HEK293 (cell line): ENCODE measurements around the gene TNFRSF25.

Experiments
- CTCF ChIA-PET: fragments of 350-600 bp; formaldehyde crosslinking; extraction: SDS; loops from one replicate; lab custom pipeline; 2021; ENCODE audit warnings: antibody characterized with exemption; lab: Yijun Ruan, JAX
- POLR2A ChIA-PET: fragments of 300-600 bp; formaldehyde crosslinking; extraction: SDS; loops from one replicate; lab custom pipeline; 2020; ENCODE audit warnings: antibody characterized with exemption, inconsistent platforms; lab: Yijun Ruan, JAX
- H3K27ac ChIP-seq: fragments of 200-500 bp; sonication (Bioruptor generic); 2 replicates; pipeline ENCODE4 v1.5.1; 2014; ENCODE audit warnings: low read depth, low read length, control low read depth, inconsistent platforms; ENCODE audit errors: extremely low read depth
- H3K36me3 ChIP-seq, 2 experiments: fragments of 200-500 bp in 1 of 2; sonication (Bioruptor generic) in 1 of 2; 1 replicate in 1 of 2; 2 replicates in 1 of 2; pipeline ENCODE4 v1.5.1; 2014 to 2017; ENCODE audit warnings: inconsistent platforms in 2 of 2, low read length in 2 of 2; ENCODE audit not compliant: control insufficient read depth in 2 of 2, insufficient read depth in 1 of 2
- H3K4me1 ChIP-seq: fragments of 200-500 bp; sonication (Bioruptor generic); 2 replicates; pipeline ENCODE4 v1.5.1; 2014; ENCODE audit warnings: mild to moderate bottlenecking, low read length, inconsistent platforms; ENCODE audit not compliant: control insufficient read depth, insufficient read depth
- H3K4me3 ChIP-seq: 2 replicates; pipeline ENCODE4 v1.5.1; 2011; ENCODE audit warnings: low read depth, mild to moderate bottlenecking, control low read depth, low read length, moderate library complexity
- H3K9me3 ChIP-seq: fragments of 200-500 bp; sonication (Bioruptor generic); 2 replicates; pipeline ENCODE4 v1.5.1; 2014; ENCODE audit warnings: low read depth, low read length, inconsistent platforms; ENCODE audit not compliant: control insufficient read depth, insufficient read depth
- BCL11B ChIP-seq: fragments of 450-650 bp; formaldehyde crosslinking; IDR thresholded peaks from 2 replicates; pipeline ENCODE4 v1.5.1; 2016; ENCODE audit warnings: low read depth, missing biosample characterization, missing genetic modification characterization
- GLIS2 ChIP-seq: fragments of 450-650 bp; formaldehyde crosslinking; IDR thresholded peaks from 2 replicates; pipeline ENCODE4 v1.5.1; 2016; ENCODE audit warnings: missing biosample characterization, missing genetic modification characterization
- KLF1 ChIP-seq: fragments of 450-650 bp; formaldehyde crosslinking; IDR thresholded peaks from 2 replicates; pipeline ENCODE4 v1.5.1; 2016; ENCODE audit warnings: missing biosample characterization, missing genetic modification characterization
- SP2 ChIP-seq: fragments of 450-650 bp; formaldehyde crosslinking; IDR thresholded peaks from 2 replicates; pipeline ENCODE4 v1.5.1; 2016; ENCODE audit warnings: missing biosample characterization, missing genetic modification characterization
- SP3 ChIP-seq: fragments of 450-650 bp; formaldehyde crosslinking; IDR thresholded peaks from 2 replicates; pipeline ENCODE4 v1.5.1; 2016; ENCODE audit warnings: missing biosample characterization, missing genetic modification characterization
- ZFHX2 ChIP-seq: fragments of 450-650 bp; formaldehyde crosslinking; conservative IDR thresholded peaks from 2 replicates; pipeline ENCODE4 v1.5.1; 2016; ENCODE audit warnings: missing biosample characterization, missing genetic modification characterization
- ZFP69B ChIP-seq: fragments of 450-650 bp; formaldehyde crosslinking; IDR thresholded peaks from 2 replicates; pipeline ENCODE4 v1.5.1; 2016; ENCODE audit warnings: missing biosample characterization, missing genetic modification characterization
- ZIC2 ChIP-seq: fragments of 450-650 bp; formaldehyde crosslinking; IDR thresholded peaks from 2 replicates; pipeline ENCODE4 v1.5.1; 2016; ENCODE audit warnings: missing biosample characterization, missing genetic modification characterization
- ZNF2 ChIP-seq: fragments of 450-650 bp; formaldehyde crosslinking; IDR thresholded peaks from 2 replicates; pipeline ENCODE4 v1.5.1; 2016; ENCODE audit warnings: missing biosample characterization, missing genetic modification characterization
- ZNF335 ChIP-seq: fragments of 450-650 bp; formaldehyde crosslinking; conservative IDR thresholded peaks from 2 replicates; pipeline ENCODE4 v1.5.1; 2016; ENCODE audit warnings: missing biosample characterization, missing genetic modification characterization
- ZNF558 ChIP-seq: fragments of 450-650 bp; formaldehyde crosslinking; IDR thresholded peaks from 2 replicates; pipeline ENCODE4 v1.5.1; 2016; ENCODE audit warnings: missing biosample characterization, missing genetic modification characterization
- ZSCAN23 ChIP-seq: fragments of 450-650 bp; formaldehyde crosslinking; IDR thresholded peaks from 2 replicates; pipeline ENCODE4 v1.5.1; 2016; ENCODE audit warnings: missing biosample characterization, missing genetic modification characterization
- TF ChIP-seq, protein P1 (sequence below): fragments of 450-650 bp; formaldehyde crosslinking; IDR thresholded peaks from 2 replicates; pipeline ENCODE4 v1.5.1; 2016; ENCODE audit warnings: missing biosample characterization, missing genetic modification characterization
- TF ChIP-seq, protein P2 (sequence below): fragments of 450-650 bp; formaldehyde crosslinking; IDR thresholded peaks from 2 replicates; pipeline ENCODE4 v1.5.1; 2016; ENCODE audit warnings: missing biosample characterization, missing genetic modification characterization
- TF ChIP-seq, protein P3 (sequence below): fragments of 450-650 bp; formaldehyde crosslinking; IDR thresholded peaks from 2 replicates; pipeline ENCODE4 v1.5.1; 2016; ENCODE audit warnings: missing biosample characterization, missing genetic modification characterization
- TF ChIP-seq, protein P4 (sequence below): fragments of 450-650 bp; formaldehyde crosslinking; optimal IDR thresholded peaks from 2 replicates; pipeline ENCODE3; 2016; ENCODE audit warnings: missing biosample characterization, mild to moderate bottlenecking, missing genetic modification characterization
- TF ChIP-seq, protein P5 (sequence below): IDR thresholded peaks from 2 replicates; pipeline ENCODE4 v1.6.1; 2011; ENCODE audit warnings: mild to moderate bottlenecking, low read depth, low read length, borderline replicate concordance

Gene TNFRSF25

DNA sequence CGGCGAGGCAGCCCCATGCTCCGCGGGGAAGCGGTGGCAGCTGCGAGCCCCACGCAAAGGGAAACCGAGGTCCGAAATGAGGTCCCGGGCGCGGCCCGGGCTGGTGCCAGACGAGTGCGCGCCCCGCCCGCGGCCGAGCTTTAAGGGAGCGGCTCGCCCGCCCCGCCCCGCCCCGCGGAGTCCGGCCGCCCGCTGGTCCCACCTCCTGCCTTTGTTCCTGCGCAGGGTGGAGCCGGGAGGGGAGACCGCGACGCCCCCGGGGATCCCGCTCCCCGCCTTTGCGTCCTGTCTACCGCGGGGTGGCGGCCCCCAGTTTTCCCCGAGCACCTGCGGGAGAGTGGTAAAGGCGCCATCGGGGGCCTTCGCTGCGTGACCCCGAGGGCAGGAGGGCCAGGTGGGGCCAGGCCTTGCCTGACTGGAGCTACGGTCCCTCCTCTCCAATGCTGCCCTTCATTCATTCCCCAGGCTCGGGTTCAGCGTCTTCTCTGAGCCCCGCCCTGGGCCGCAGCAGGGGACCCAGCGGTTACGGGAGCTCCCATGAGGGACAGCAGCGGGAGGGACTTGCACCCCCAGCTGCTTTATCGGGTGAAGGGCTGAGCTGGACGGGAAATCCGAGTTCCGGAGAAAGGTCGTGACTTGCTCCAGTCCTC is 46.0 kb downstream of the TNFRSF25 start, which contains the start of gene HES2:
Gene HES2, minus strand, starts transcription at position 116 of the 650 bp plus-strand sequence. Its CDS starts 99 bp downstream, at position 17.
- H3K36me3 ChIP-seq: no peaks in the 10 kb centered on the region
- no peak within 1 kb of the TSS for H3K27ac ChIP-seq
- CTCF ChIA-PET: interaction anchor here (0.5 to 6.5 kb wide), 7 partner anchors 8 to 227 kb away, joined by 3 to 117 read pairs (median 4); no protein-coding TSS in a partner anchor
- no peaks in the 10 kb centered on the region; the same call in 1 of the 2 replicates for H3K4me1 ChIP-seq
- peak within 1 kb of the TSS; percentile 38 for H3K4me3 ChIP-seq
- H3K9me3 ChIP-seq: no peaks in the 10 kb centered on the region
- POLR2A ChIA-PET: interaction anchor here (0.6 kb wide), 1 partner anchor 85 kb away, joined by 3 read pairs; no protein-coding TSS in a partner anchor
- TF ChIP-seq SP3 (tag by site-specific recombination): peak; percentile 38; the same call in 1 of the 2 replicates
- TF ChIP-seq ZNF558 (tag by site-specific recombination): no peak
- peak; percentile 89 for TF ChIP-seq GLIS2
- no peak for TF ChIP-seq ZSCAN23 (tag by site-specific recombination)
- TF ChIP-seq SP2 (tag by site-specific recombination): peak; percentile 49
- no peak for TF ChIP-seq BCL11B (tag by site-specific recombination)
- peak; percentile 43 for TF ChIP-seq ZFHX2 (tag by site-specific recombination)
- TF ChIP-seq, protein P1, sequence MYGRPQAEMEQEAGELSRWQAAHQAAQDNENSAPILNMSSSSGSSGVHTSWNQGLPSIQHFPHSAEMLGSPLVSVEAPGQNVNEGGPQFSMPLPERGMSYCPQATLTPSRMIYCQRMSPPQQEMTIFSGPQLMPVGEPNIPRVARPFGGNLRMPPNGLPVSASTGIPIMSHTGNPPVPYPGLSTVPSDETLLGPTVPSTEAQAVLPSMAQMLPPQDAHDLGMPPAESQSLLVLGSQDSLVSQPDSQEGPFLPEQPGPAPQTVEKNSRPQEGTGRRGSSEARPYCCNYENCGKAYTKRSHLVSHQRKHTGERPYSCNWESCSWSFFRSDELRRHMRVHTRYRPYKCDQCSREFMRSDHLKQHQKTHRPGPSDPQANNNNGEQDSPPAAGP (tag by site-specific recombination): peak; percentile 68
- TF ChIP-seq ZFP69B (tag by site-specific recombination): peak; percentile 68; the same call in 1 of the 2 replicates
- TF ChIP-seq, protein P2, sequence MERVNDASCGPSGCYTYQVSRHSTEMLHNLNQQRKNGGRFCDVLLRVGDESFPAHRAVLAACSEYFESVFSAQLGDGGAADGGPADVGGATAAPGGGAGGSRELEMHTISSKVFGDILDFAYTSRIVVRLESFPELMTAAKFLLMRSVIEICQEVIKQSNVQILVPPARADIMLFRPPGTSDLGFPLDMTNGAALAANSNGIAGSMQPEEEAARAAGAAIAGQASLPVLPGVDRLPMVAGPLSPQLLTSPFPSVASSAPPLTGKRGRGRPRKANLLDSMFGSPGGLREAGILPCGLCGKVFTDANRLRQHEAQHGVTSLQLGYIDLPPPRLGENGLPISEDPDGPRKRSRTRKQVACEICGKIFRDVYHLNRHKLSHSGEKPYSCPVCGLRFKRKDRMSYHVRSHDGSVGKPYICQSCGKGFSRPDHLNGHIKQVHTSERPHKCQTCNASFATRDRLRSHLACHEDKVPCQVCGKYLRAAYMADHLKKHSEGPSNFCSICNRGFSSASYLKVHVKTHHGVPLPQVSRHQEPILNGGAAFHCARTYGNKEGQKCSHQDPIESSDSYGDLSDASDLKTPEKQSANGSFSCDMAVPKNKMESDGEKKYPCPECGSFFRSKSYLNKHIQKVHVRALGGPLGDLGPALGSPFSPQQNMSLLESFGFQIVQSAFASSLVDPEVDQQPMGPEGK (tag by site-specific recombination): peak; percentile 62; the same call in 1 of the 2 replicates
- TF ChIP-seq ZIC2 (tag by site-specific recombination): peak; percentile 78
- TF ChIP-seq, protein P3, sequence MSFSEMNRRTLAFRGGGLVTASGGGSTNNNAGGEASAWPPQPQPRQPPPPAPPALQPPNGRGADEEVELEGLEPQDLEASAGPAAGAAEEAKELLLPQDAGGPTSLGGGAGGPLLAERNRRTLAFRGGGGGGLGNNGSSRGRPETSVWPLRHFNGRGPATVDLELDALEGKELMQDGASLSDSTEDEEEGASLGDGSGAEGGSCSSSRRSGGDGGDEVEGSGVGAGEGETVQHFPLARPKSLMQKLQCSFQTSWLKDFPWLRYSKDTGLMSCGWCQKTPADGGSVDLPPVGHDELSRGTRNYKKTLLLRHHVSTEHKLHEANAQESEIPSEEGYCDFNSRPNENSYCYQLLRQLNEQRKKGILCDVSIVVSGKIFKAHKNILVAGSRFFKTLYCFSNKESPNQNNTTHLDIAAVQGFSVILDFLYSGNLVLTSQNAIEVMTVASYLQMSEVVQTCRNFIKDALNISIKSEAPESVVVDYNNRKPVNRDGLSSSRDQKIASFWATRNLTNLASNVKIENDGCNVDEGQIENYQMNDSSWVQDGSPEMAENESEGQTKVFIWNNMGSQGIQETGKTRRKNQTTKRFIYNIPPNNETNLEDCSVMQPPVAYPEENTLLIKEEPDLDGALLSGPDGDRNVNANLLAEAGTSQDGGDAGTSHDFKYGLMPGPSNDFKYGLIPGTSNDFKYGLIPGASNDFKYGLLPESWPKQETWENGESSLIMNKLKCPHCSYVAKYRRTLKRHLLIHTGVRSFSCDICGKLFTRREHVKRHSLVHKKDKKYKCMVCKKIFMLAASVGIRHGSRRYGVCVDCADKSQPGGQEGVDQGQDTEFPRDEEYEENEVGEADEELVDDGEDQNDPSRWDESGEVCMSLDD (tag by site-specific recombination): 0 out of 2 replicates have a peak, but pooled peaks have one; percentile 38
- TF ChIP-seq, protein P4, sequence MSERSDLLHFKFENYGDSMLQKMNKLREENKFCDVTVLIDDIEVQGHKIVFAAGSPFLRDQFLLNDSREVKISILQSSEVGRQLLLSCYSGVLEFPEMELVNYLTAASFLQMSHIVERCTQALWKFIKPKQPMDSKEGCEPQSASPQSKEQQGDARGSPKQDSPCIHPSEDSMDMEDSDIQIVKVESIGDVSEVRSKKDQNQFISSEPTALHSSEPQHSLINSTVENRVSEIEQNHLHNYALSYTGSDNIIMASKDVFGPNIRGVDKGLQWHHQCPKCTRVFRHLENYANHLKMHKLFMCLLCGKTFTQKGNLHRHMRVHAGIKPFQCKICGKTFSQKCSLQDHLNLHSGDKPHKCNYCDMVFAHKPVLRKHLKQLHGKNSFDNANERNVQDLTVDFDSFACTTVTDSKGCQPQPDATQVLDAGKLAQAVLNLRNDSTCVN (tag by site-specific recombination): peak; percentile 65
- TF ChIP-seq ZNF335 (tag by site-specific recombination): peak; percentile 94
- TF ChIP-seq, protein P5, sequence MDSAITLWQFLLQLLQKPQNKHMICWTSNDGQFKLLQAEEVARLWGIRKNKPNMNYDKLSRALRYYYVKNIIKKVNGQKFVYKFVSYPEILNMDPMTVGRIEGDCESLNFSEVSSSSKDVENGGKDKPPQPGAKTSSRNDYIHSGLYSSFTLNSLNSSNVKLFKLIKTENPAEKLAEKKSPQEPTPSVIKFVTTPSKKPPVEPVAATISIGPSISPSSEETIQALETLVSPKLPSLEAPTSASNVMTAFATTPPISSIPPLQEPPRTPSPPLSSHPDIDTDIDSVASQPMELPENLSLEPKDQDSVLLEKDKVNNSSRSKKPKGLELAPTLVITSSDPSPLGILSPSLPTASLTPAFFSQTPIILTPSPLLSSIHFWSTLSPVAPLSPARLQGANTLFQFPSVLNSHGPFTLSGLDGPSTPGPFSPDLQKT: no peak
- TF ChIP-seq KLF1 (tag by site-specific recombination): peak; percentile 91
- no peak for TF ChIP-seq ZNF2
